MM.1S (cell line): Measurements from ENCODE around the gene SWT1.
"Not testable (repeated sequence)": the region's sequence is repeated elsewhere in the genome, so short reads cannot be mapped to it uniquely, and the experiment has no call there.

Experiments used
- DNase-seq: peaks from one replicate; pipeline ENCODE4 v3.0.0-alpha.2; 2015
- H2AFZ ChIP-seq: fragments of 300-600 bp; sonication (generic); 2 replicates; pipeline ENCODE4 v1.6.0; 2016; ENCODE audit warnings: antibody characterized with exemption, low read length
- H3F3A ChIP-seq: fragments of 300-600 bp; sonication (generic); 2 replicates; pipeline ENCODE4 v1.6.1; 2016; ENCODE audit warnings: mild to moderate bottlenecking, antibody characterized with exemption, low read length, moderate library complexity, mixed read lengths; ENCODE audit not compliant: insufficient read depth
- H3K27ac ChIP-seq: fragments of 300-600 bp; sonication (generic); 2 replicates; pipeline ENCODE4 v1.5.1; 2016; ENCODE audit warnings: mild to moderate bottlenecking, low read length
- H3K27me3 ChIP-seq: fragments of 300-600 bp; sonication (generic); replicated peaks from 2 replicates; pipeline ENCODE4 v1.6.0; 2016; ENCODE audit warnings: low read length; ENCODE audit not compliant: insufficient read depth
- H3K36me3 ChIP-seq: fragments of 300-600 bp; sonication (generic); replicated peaks from 2 replicates; pipeline ENCODE4 v1.6.1; 2016; ENCODE audit warnings: mild to moderate bottlenecking, low read length, mixed read lengths; ENCODE audit not compliant: insufficient read depth
- H3K4me1 ChIP-seq: fragments of 300-600 bp; sonication (generic); 2 replicates; pipeline ENCODE4 v1.6.1; 2016; ENCODE audit warnings: low read length, mixed read lengths
- H3K4me2 ChIP-seq: fragments of 300-600 bp; sonication (generic); 2 replicates; pipeline ENCODE4 v1.6.0; 2016; ENCODE audit warnings: low read depth, low read length
- H3K4me3 ChIP-seq: fragments of 300-600 bp; sonication (generic); 2 replicates; pipeline ENCODE4 v1.5.1; 2016; ENCODE audit warnings: low read length, mixed read lengths
- H3K79me2 ChIP-seq: fragments of 300-600 bp; sonication (generic); 2 replicates; pipeline ENCODE4 v1.6.1; 2016; ENCODE audit warnings: mixed run types, low read length, mixed read lengths
- H3K9ac ChIP-seq: fragments of 300-600 bp; sonication (generic); 2 replicates; pipeline ENCODE4 v1.6.1; 2016; ENCODE audit warnings: low read length, mixed read lengths
- H3K9me2 ChIP-seq: fragments of 300-600 bp; sonication (generic); replicated peaks from 2 replicates; pipeline ENCODE4 v1.6.1; 2016; ENCODE audit warnings: mild to moderate bottlenecking, low read length, mixed read lengths; ENCODE audit not compliant: insufficient read depth
- H3K9me3 ChIP-seq: fragments of 300-600 bp; sonication (generic); replicated peaks from 2 replicates; pipeline ENCODE4 v1.6.1; 2016; ENCODE audit warnings: mild to moderate bottlenecking, low read length, mixed read lengths; ENCODE audit not compliant: insufficient read depth
- H4K20me1 ChIP-seq: fragments of 300-600 bp; sonication (generic); 2 replicates; pipeline ENCODE4 v1.6.1; 2016; ENCODE audit warnings: mild to moderate bottlenecking, low read length, moderate library complexity, mixed read lengths; ENCODE audit not compliant: insufficient read depth
- CTCF ChIP-seq: fragments of 300-600 bp; sonication (generic); IDR thresholded peaks from 2 replicates; pipeline ENCODE4 v1.5.1; 2016; ENCODE audit warnings: antibody characterized with exemption, low read length, mixed read lengths
- EZH2 ChIP-seq: fragments of 300-600 bp; sonication (generic); optimal IDR thresholded peaks from 2 replicates; pipeline ENCODE3; 2017; ENCODE audit warnings: low read depth, mild to moderate bottlenecking, antibody characterized with exemption, low read length, mixed read lengths
- EZH2phosphoT487 ChIP-seq: fragments of 300-600 bp; sonication (generic); IDR thresholded peaks from 2 replicates; pipeline ENCODE4 v1.6.1; 2018; ENCODE audit warnings: antibody characterized with exemption, low read length

Gene SWT1

GRCh38 chr1:185319139-185319475 is 162.1 kb downstream of the SWT1 start:
- Histone ChIP-seq H3K4me2 (no peak overlapping the region), H3K27me3 (no peaks in the 10 kb centered on the region), H3K27ac (no peak overlapping the region), H2AFZ (no peak overlapping the region), H3K9me3 (no peaks in the 10 kb centered on the region), H3K4me1 (peaks cover 15% of the 10 kb centered on the region), H3K4me3 (no peak overlapping the region), H3K36me3 (no peaks in the 10 kb centered on the region), H3K9ac (no peak overlapping the region), H3F3A (peaks cover 18% of the 10 kb centered on the region), H4K20me1 (peaks cover 18% of the 10 kb centered on the region), H3K79me2 (peaks cover 29% of the 10 kb centered on the region), H3K9me2 (no peaks in the 10 kb centered on the region)
- TF ChIP-seq CTCF: no peak
- TF ChIP-seq EZH2phosphoT487: no peak
- no peak for DNase-seq

- not testable (repeated sequence) for H3K9me3 ChIP-seq, DNase-seq, H3K27ac ChIP-seq, H3K9me2 ChIP-seq, H2AFZ ChIP-seq, H4K20me1 ChIP-seq, H3K9ac ChIP-seq, H3K4me3 ChIP-seq, H3K27me3 ChIP-seq, H3K79me2 ChIP-seq, H3K4me2 ChIP-seq, H3K36me3 ChIP-seq, H3K4me1 ChIP-seq
- peaks cover 18% of the 10 kb centered on the region for H3F3A ChIP-seq
Measured at GRCh38 chr1:185321104-185321503, 164.1 kb downstream of the SWT1 start.

GRCh38 chr1:185321653-185322221 is 164.8 kb downstream of the SWT1 start:
- H3K27ac ChIP-seq, H4K20me1 ChIP-seq, H3K4me1 ChIP-seq, H3K9me2 ChIP-seq, H3K4me3 ChIP-seq, H3K36me3 ChIP-seq, H3K27me3 ChIP-seq, H3K9ac ChIP-seq, H3K4me2 ChIP-seq, H2AFZ ChIP-seq, DNase-seq, H3K79me2 ChIP-seq, H3K9me3 ChIP-seq: not testable (repeated sequence)
- H3F3A ChIP-seq: peaks cover 12% of the 10 kb centered on the region

- no peaks in the 10 kb centered on the region for H3K9me2 ChIP-seq
- H3K27ac ChIP-seq: no peak overlapping the region
Measured at GRCh38 chr1:185322636-185323035, 165.7 kb downstream of the SWT1 start.

More at GRCh38 chr1:185322636-185323035, 165.7 kb downstream of the SWT1 start:
- TF ChIP-seq CTCF: no peak
- no peak for TF ChIP-seq EZH2
- no peak for TF ChIP-seq EZH2phosphoT487
- no peak overlapping the region for H3K4me2 ChIP-seq
- H3K9ac ChIP-seq: no peak overlapping the region
- no peaks in the 10 kb centered on the region for H3K79me2 ChIP-seq
- peaks cover 4% of the 10 kb centered on the region; the same call in 1 of the 2 replicates for H3K4me1 ChIP-seq
- H3K27me3 ChIP-seq: no peaks in the 10 kb centered on the region
- no peak for DNase-seq
- peaks cover 8% of the 10 kb centered on the region for H3F3A ChIP-seq
- no peak overlapping the region for H3K4me3 ChIP-seq
- no peak overlapping the region for H2AFZ ChIP-seq
- no peaks in the 10 kb centered on the region for H4K20me1 ChIP-seq
- no peaks in the 10 kb centered on the region for H3K9me3 ChIP-seq
- no peaks in the 10 kb centered on the region for H3K36me3 ChIP-seq
